ENCODE data around the gene SORBS2. TPM values are rescaled to one million over a fixed set of nuclear protein-coding genes. Genes with fewer than 3 reads are reported as not detected.

SORBS2 gene
- total and polyA plus RNA-seq, 3 donors from 2014 or later = 20.2 to 47.7 (median 26.0) TPM

- Histone ChIP-seq H3K4me1 (no peaks in the 10 kb centered on the region), H3K27me3 (no peaks in the 10 kb centered on the region), H3K9me3 (no peaks in the 10 kb centered on the region), H3K27ac (no peak overlapping the region), H3K36me3 (ENCODE audit: low read depth, missing control alignments) (no peaks in the 10 kb centered on the region), H3K4me3 (no peak overlapping the region)
- WGBS, 2 donors = 79 to 82% methylated on average over 4 of the region's 4 CpGs
- intact Hi-C loops (cut with DNase I; ENCODE audit: low total_unique reads) = no loop called here
- no peak for DNase-seq
- TF ChIP-seq POLR2A (IDR thresholded peaks at IDR 0.05) (no peak), CTCF (IDR thresholded peaks at IDR 0.05) (no peak)
These were observed 156.9 kb downstream of the SORBS2 start for GRCh38 chr4:185654965-185655554.

- WGBS, 2 donors = 87% methylated on average over 3 of the region's 3 CpGs
- H3K9me3 ChIP-seq = no peaks in the 10 kb centered on the region
- no peaks in the 10 kb centered on the region for H3K4me1 ChIP-seq
- TF ChIP-seq CTCF (IDR thresholded peaks at IDR 0.05) = no peak
- no peak for TF ChIP-seq POLR2A (IDR thresholded peaks at IDR 0.05)
- H3K27ac ChIP-seq = no peak overlapping the region
- intact Hi-C loops (cut with DNase I; ENCODE audit: low total_unique reads) = no loop called here
- no peak for DNase-seq
- H3K27me3 ChIP-seq = no peaks in the 10 kb centered on the region
- H3K36me3 ChIP-seq (ENCODE audit: low read depth, missing control alignments) = no peaks in the 10 kb centered on the region
- H3K4me3 ChIP-seq = no peak overlapping the region
These were observed 157.7 kb downstream of the SORBS2 start for GRCh38 chr4:185654311-185654710.

GRCh38 chr4:185651851-185652250 is 160.1 kb downstream of the SORBS2 start:
- intact Hi-C loops (cut with DNase I; ENCODE audit: low total_unique reads) = no loop called here
- DNase-seq = no peak
- H3K27ac ChIP-seq = no peak overlapping the region

GRCh38 chr4:185651137-185651677 is 160.8 kb downstream of the SORBS2 start:
- no peaks in the 10 kb centered on the region for H3K9me3 ChIP-seq
- no peak for TF ChIP-seq CTCF (IDR thresholded peaks at IDR 0.05)
- TF ChIP-seq POLR2A (IDR thresholded peaks at IDR 0.05) = no peak
- H3K27me3 ChIP-seq = no peaks in the 10 kb centered on the region
- DNase-seq = no peak
- no peak overlapping the region for H3K27ac ChIP-seq
- H3K4me1 ChIP-seq = no peaks in the 10 kb centered on the region
- intact Hi-C loops (cut with DNase I; ENCODE audit: low total_unique reads) = no loop called here
- H3K4me3 ChIP-seq = no peak overlapping the region
- 65 to 74% methylated on average over 5 of the region's 5 CpGs for WGBS, 2 donors
- H3K36me3 ChIP-seq (ENCODE audit: low read depth, missing control alignments) = no peaks in the 10 kb centered on the region

More at GRCh38 chr4:185651851-185652250, 160.1 kb downstream of the SORBS2 start:
- Histone ChIP-seq H3K9me3 (no peaks in the 10 kb centered on the region), H3K36me3 (ENCODE audit: low read depth, missing control alignments) (no peaks in the 10 kb centered on the region), H3K27me3 (no peaks in the 10 kb centered on the region), H3K4me1 (no peaks in the 10 kb centered on the region), H3K4me3 (no peak overlapping the region)
- TF ChIP-seq POLR2A (IDR thresholded peaks at IDR 0.05) = no peak
- TF ChIP-seq CTCF (IDR thresholded peaks at IDR 0.05) = no peak
- WGBS, 2 donors = 87 to 90% methylated on average over 7 of the region's 7 CpGs

- DNase-seq = no peak
- H3K9me3 ChIP-seq = no peaks in the 10 kb centered on the region
- WGBS, 2 donors = 88 to 91% methylated on average over 4 of the region's 4 CpGs
- TF ChIP-seq CTCF (IDR thresholded peaks at IDR 0.05) (no peak), POLR2A (IDR thresholded peaks at IDR 0.05) (no peak)
- H3K27ac ChIP-seq = no peak overlapping the region
- no peaks in the 10 kb centered on the region for H3K27me3 ChIP-seq
- no peak overlapping the region for H3K4me3 ChIP-seq
- no peaks in the 10 kb centered on the region for H3K36me3 ChIP-seq (ENCODE audit: low read depth, missing control alignments)
- H3K4me1 ChIP-seq = no peaks in the 10 kb centered on the region
- intact Hi-C loops (cut with DNase I; ENCODE audit: low total_unique reads) = loop anchor here (10.0 kb wide), 1 partner anchor 386 kb away; no protein-coding TSS in a partner anchor
These were observed 163.4 kb downstream of the SORBS2 start for GRCh38 chr4:185648631-185649030.

Measured in testis (tissue), 3 donors.